NCI-H146 (cell line): ENCODE measurements around the gene RGS14.
"Not testable (repeated sequence)": the region's sequence is repeated elsewhere in the genome, so short reads cannot be mapped to it uniquely, and the experiment has no call there.

Source experiments
- DNase-seq: peaks from one replicate; lab custom pipeline; 2025; lab: John Stamatoyannopoulos, UW

The RGS14 gene

DNA sequence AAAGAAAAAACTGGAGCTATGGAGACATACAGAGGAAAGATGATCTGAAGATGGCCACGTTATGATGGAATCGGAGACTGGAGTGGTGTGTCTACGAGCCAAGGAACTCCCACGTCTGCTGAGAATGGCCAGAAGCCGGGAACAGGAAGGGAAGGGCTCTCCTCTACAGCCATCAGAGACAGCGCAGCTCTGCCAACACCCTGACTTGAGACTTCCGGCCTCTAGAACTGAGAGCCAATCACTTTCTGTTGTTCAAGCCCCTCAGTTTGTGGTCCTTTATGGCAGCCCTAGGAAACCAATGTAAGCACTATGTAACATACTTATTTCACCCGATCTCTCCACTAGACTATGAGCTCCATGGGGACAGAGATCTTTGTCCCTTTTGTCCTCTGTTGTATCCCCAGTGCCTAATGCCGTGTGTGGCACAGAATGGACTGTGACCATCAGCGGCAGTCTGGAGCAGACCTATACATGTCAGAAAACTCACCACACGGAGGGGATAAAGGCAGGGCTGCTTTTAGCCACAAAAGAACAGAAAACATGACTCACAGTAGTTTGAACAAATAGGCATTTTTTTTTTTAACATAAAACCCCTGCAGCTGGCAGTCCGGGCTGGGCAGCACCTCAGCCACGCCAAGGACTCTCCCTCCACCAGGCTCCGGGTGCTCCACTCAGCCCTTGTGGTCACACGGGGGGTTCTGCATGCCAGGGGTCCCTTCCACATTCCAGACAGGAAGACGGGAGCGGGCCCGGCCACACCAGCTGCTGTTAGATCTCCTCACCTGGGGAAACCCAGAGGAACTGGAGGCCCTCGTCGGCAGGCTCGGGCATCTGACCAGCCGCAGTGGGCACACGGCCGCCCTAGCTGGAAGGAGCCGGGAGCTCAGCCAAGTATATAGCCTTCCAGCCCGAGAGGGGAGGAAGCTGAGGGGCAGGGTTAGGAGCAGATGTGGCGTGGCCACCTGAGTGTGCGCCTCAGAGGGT is 29.9 kb upstream of the RGS14 start:
- DNase-seq = no peak

DNA sequence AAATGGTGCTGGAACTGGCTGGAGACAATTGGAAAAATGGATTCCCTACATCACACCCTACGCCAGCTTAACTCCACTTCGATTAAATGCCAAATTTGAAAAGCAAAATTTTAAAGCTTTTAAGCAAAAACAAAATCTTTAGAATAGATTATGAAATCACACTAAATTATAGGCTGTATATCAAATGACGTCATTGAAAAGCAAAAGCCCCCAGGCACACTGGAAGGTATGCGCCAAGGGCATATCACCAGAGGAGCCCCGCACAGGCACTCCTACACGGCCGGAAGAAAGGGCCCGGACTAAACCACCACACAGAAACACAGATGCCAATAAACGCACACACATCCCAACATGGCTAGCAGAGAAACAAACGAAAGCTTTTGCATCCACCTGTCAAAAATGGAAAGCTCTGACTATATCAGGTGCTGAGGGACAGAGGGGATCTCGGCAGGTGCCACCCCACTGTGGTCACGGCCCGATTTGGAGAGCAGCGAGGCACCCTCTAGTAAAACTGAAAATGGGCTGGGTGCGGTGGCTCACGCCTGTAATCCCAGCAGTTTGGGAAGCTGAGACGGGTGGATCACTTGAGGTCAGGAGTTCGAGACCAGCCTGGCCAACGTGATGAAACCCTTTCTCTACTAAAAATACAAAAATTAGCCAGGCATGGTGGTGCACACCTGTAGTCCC is 29.0 kb upstream of the RGS14 start:
- no peak for DNase-seq

DNA sequence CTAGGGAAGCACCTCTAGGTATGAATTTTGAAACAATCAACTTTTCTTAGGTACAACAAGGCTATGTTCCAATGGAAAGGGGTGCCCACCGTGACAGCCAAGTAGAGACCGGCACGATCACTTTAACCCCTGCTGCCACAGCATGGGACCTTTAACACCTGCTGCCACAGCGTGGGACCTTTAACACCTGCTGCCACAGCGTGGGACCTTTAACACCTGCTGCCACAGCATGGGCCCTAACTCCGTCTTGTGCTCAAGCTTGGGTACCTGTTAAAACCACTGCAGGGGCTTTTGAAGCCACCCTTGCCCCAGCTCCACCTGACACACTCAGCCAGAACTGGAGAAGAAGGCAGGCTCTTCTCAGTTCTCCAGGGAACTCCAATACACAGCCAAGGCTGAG is 27.8 kb upstream of the RGS14 start:
- DNase-seq = peak; percentile 49

DNA sequence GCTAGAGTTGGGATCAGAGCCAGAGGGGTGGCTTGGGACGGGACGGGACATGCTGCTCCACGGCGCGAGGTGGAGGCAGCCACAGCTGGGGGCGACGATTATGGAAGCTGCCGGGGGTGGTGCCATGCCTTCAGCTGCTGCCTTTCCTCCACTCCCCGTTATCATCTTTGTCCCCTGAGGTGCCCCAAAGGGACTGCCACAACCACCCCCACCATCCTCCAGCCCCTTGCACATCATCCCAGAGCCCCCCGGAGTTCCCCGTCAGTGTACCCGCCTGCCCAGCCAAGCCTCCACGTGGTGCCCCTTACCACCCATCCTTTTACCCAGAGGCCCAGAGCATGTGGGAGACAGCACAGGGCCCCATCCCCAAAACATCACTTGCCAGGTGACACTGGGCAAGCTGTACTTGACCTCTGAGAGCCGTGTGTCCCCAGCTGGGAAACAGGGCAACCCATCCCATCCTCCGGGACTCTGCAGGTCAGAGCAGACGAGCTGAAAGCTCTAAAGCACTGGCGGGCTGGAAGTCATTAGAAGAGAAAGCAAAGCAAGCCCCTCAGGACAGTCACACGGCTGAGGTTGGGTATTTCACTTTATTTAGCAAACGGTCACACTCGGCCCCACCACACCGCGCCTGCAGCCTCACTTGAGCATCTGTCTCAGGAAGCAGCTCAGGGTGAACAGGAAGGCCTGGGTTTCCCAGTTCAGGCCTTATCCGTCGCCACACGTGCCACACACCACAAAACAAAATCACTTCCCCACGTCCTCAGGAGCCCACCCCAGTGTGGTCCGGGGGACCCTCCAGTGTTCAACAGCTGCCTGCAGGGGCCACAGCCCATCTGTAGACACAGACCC is 26.5 kb upstream of the RGS14 start:
- no peak for DNase-seq

DNA sequence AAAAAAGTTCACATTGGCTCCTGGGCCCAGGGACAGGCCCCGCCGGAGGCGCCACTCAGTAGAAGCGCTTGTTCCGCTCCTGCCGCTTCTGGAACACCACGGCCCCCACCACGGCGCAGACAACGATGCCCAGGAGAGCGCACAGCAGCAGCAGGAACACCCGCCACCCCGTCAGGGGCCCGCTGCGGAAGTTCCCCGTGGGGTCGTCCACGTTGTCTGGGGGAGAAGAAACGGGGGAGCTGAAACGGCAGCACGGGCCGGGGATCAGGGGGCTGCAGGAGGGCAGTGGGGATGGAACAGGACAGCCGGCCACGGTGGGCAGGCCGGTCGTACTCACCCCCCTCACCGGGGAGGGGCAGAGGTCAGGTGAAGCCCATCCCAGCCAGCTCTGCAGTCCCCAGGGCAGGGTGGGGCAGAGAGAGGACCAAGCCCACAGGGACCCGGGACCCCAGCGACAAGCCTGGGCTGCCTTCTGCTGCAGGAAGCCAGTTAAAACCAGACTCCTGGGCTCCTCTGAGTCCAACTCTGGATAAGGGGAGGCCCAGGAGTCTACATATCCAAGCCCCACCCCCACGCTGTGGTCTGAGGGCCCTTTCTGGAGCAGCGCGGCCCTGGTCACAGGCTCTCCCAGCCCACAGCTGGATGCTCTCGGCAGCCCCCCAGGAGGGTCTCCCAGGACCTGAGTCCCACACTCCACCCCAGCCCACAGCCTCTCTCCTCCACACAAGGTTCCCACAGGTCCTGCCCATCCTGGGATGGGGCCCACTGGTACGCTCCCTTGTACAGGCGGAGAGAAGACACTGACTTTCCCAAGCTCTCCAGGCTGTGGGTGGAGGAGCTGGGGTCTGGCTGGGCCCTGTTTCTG is 25.5 kb upstream of the RGS14 start:
- DNase-seq = no peak

DNA sequence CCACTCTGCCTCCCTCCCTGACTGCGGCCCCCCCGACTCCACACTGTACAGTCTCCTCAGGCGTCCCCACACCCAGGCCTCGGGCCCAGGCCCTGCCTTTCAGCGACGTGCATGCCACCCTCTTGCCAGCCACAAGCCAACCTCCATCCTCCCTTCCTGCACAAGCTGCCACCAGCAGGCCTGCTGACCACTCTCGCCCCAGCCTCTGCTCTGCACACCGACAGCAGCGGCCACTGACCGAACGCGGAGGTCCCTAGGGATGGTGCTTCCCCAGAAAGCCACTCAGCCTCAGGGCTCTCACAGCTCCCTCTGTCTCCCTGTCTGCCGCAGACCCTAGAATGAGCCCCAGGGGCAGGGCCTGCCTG is 24.8 kb upstream of the RGS14 start:
- DNase-seq = no peak

DNA sequence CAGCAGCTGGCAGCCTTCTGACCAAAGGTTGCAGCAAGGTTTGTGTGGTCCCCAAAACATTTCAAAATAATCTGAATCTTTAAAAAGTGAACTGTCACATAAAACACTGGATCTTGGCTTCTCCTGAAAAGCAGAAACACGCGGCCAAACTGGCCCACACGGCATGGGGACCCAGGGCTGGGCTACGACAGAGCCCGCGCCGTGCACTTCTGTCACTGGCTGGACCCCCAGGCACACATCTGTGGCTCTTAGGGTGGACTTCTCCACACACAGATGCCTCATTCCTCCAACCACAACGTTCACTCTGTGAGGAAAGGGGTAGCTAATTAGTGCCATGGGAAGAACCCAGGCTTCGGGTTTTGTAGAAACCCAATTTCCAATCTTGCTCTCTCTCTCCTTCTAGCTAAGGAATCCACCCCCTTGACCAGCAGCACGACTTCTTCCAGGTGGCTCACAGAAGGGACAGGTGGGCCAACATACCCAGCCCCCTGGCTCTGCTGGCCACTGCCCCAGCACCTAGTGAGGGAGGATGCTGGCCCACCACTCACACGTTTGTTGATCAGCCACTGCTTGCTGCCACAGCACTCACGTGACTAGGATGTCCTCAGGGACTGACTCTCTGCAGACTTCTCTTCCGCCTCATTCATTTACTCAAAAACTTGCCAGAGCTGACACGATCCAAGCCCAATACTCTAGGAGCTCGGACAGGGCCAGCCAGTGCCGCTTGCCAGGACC is 24.1 kb upstream of the RGS14 start:
- no peak for DNase-seq

DNA sequence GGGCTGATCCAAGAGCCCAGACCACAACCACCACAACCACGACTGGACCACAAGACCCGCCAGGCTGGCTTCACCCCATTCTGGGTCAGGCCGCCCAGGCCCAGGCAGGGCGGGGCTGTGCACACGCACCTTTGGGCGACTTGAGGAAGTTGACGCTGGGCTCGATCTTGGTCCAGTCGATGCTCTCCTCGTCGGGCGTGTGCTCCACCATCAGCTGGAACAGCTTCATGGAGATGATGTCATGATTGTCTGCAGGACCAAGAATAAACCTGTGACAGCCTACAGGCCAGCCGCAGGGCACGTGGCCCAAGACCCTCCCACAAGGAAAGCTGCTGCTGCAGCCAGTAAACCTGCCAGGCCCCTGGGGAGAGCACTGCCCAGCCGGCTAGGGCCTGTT is 23.6 kb upstream of the RGS14 start:
- no peak for DNase-seq

DNA sequence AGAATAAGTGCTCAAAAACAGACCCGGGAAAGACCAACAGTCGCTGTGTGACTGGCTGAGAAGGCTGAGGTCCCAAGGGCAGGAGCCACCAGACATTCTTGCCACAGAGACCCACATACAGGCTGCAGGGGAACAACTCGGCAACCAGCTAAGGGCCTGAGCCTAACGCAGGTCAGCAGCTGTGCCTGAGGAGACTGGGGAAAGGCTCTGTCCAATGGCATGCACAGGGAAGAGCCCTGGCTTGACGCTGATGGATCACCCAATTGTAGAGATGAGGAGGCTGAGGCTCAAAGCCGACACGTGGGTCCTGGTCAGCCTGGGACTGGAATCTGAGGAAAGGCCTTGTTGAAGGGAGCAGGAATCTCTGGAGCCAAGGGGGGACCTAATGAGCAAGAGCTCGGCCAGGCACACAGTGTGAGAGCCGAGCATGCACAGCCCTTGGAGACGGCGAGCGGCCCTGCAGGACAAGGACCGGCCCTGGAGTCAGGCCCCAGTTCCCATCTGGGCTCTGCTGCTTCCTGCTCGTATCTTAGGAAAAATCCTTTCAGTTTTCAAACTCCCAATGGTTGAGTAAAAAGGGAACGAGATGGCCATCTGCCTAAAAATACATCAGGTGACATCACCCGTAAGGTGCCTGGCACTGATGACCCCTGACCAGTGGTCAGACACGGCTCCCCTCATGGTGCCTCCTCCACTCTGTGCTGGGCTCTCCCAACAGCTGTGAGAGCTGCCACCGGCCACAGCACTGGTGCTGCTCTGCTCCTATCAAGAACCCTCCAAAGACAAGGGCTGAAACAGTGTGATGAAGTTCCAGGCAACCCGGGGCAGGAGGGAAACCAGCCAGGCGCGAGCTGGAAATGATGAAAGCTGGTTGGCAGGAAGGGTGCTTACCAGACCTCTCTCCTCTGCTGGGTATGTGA is 22.7 kb upstream of the RGS14 start:
- DNase-seq = no peak

DNA sequence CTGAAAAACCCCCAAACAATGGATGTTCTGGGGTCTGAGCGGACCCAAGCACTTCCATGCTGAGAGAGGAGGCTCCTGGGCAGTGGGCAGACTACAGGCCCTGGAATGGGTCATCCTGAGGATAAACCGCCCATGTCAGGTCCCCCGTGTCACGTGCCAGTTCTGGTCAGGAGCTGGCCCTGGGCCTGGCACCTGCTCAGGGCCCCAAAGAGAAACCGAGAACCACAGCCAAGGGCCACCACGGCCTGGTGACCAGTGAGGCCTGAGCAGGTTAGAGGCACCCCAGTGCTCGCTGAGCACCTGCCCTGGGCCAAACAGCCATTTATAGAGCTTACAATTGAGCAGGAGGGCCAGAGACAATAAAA is 22.0 kb upstream of the RGS14 start:
- no peak for DNase-seq

DNA sequence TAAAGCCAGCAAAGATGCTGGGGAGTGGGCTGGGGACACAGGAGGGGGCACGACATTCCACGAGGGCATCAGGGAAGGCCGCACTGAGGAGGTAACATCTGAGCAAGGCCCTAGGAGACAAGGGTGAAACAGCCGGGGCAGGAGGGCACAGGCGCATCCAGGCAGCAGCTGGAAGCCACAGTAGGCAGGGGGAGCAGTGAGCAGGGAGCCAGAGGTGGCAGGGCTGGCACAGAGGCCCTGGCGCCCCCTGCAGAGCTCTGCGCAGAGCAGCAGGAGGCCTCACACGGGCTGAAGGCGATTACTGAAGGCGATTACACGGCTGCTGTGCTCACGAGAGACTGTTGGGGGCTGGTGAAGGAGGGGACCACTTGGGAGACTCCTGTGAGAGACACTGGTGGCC is 21.6 kb upstream of the RGS14 start:
- DNase-seq = peak; percentile 4

DNA sequence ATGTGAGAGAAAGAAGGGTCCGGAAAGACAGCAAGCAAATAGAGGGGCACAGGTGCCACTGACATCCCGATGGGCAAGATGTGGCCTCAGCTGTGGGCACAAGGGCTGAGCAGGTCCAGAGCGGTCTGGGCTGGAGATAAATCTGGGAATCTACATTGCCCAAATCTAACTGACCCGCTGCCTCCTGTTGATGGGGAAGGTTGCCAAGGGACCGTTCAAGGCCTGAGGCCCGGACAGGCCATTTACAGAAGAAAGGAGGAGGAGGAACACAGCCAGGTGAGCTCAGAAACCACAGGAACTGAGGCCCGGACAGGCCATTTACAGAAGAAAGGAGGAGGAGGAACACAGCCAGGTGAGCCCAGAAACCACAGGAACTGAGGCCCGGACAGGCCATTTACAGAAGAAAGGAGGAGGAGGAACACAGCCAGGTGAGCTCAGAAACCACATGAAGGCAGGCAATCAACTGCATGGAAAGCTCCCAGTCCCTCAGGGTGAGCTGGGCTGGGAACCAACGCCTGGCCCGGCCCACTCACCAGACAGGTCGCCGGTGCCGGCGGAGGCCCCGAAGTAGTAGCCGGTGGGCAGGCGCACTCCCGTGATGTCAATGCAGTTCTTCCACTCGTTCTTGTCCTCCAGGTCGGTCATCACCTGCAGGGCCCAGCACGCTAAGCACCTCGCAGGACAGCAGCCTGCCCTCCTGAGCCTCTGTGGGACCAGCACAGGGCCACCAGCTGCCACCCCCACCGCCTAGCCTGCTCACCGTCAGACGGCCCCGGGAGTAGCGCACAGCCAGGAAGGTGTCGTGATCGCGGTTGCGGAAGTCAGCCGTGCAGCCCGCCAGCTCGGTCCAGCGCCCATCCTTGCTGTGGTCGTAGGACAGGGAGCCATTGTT is 20.9 kb upstream of the RGS14 start:
- DNase-seq = no peak

DNA sequence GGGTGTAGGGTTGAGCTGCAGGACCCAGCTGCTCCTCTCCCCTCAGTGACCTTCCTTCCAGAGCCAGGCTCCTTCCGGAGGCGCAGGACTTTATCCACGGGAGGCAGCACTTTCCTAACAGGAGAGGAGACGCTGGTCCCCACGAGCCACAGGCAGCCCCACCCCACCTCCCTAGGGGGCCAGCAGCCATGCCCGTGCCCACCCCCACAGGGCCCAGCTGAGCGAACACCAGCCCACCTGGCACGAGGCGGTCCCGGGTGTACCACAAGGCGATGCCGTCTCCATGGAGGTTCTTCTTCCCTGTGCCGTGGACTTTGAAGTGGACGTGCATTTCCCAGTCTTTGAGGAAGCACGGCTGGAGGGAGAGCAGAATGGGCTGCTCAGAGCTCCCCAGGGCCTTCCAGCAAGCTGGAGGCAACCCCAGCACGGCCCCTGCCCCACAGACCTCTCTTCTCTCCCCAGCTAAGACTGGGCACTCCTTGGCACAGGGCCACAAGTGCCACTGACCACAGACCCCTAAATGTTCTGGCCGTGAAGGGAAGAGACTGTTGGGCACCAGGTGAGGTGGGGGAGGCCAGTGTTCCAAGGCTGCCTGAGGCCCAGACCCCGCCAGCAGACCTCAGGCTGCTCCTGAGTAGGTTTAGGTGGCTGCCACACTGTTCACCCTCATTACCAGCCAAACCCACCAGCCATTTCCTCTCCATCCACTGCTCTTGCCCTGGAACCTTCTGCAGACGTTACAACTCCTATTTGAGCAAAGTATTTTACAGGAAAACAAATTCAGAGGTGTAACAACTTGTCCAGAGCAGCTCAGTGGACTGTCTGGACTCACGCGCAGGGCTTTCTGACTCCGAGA is 19.2 kb upstream of the RGS14 start:
- no peak for DNase-seq

DNA sequence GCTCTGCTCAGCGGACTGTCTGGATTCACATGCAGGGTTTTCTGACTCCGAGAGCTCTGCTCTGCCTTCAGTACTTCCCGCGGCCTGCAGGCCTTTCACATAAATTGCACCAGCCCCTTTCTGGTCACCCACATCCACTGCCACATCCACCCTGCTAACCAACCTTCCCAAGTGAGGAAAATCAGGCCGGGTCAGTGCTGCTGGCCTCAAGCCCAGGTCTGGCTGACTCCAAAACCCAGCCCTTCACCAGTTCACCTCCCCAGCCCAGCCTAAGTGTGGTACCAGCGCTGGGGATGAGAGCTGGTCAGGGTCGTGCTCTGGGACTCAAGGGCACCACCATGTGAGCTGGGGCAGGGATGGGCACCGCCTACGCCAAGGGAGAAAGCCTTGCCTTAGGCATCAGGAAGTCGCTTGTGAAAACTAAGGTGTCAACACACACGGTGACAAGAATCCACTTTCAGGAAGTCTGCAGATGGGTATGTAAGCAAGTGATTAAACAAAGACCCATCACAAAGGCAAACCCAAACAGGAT is 18.6 kb upstream of the RGS14 start:
- DNase-seq = no peak

DNA sequence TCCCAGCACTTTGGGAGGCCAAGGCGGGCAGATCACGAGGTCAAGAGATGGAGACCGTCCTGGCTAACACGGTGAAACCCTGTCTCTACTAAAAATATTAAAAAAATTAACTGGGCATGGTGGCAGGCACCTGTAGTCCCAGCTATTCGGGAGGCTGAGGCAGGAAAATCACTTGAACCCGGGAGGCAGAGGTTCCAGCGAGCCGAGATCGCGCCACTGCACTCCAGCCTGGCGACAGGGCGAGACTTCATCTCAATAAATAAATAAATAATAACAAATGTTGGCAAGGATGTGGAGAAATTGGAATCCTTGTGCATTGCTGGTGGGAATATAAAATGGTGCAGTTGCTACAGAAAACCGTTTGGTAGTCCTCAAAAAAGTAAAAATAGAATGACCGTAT is 14.7 kb upstream of the RGS14 start:
- not testable (repeated sequence) for DNase-seq

DNA sequence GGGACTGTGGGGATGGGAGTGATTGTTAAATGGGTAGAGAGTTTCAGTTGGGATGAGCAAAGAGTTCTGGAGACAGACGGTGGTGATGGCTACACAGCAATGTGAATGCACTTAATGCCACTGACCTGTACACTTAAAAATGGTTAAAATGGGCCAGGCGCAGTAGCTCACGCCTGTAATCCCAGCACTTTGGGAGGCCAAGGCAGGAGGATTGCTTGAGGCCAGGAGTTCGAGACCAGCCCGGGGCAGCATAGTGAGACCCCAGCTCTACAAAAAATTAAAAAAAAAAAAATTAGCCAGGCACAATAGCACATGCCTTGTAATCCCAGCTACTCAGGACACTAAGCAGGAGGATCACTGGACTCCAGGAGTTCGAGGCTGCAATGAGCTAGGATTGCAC is 13.9 kb upstream of the RGS14 start:
- DNase-seq = no peak

DNA sequence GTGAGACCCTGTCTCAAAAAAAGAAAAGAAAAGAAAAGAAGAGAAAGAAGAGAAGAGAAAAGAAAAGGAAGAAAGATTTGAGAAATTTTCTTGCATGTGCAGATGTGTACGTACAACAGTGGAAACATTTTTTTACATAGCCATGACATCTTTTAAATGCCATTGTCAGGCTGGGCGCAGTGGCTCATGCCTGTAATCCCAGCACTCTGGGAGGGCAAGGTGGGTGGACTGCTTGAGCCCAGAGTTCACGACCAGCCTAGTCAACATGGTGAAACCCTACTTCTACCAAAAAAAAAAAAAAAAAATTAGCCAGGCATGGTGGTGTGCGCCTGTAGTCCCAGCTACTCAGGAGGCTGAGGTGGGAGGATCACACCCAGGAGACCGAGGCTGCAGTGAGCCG is 12.8 kb upstream of the RGS14 start:
- DNase-seq = no peak

DNA sequence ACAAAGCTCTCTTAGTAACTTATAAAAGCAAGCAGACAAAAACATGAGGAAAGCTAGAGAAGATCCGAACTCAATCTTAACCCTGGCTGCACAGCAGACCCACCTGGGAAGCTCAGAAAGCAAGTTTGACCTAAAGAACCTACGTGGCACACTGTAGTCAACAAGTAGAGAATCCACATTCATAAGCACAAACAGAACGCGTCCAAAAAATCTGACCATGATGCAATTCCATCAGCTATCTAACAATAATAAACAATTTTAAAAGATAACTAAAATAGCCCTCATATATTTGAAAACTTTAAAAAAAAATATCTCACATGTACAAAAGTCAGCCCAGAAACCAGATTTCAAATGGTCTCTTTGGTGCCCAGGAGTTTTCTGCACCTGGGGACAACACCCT is 10.9 kb upstream of the RGS14 start:
- DNase-seq = no peak
